ENCODE results near the gene KRTAP5-2.
"Not testable (repeated sequence)": the region's sequence is repeated elsewhere in the genome, so short reads cannot be mapped to it uniquely, and the experiment has no call there.

Gene KRTAP5-2

DNA sequence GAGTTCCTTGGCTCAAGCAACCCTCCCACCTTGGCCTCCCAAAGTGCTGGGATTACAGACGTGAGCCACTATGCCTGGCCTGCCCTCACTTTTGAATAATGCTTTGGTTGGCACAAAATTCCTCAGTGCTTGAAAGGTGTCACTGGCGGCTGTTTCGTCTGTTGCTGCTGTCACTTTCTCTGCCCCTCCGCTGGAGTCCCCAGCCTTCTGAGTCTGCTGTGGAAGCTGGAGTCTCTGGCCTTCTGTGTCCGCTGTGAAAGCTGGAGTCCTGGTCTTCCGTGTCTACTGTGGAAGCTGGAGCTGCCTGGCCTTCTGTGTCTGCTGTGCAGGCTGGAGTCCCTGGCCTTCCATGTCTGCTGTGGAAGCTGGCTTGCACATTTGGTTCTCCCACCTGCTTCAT, 8.1 kb downstream of the KRTAP5-2 start:
- DNase-seq (ENCODE audit: low spot score), result no peak

DNA sequence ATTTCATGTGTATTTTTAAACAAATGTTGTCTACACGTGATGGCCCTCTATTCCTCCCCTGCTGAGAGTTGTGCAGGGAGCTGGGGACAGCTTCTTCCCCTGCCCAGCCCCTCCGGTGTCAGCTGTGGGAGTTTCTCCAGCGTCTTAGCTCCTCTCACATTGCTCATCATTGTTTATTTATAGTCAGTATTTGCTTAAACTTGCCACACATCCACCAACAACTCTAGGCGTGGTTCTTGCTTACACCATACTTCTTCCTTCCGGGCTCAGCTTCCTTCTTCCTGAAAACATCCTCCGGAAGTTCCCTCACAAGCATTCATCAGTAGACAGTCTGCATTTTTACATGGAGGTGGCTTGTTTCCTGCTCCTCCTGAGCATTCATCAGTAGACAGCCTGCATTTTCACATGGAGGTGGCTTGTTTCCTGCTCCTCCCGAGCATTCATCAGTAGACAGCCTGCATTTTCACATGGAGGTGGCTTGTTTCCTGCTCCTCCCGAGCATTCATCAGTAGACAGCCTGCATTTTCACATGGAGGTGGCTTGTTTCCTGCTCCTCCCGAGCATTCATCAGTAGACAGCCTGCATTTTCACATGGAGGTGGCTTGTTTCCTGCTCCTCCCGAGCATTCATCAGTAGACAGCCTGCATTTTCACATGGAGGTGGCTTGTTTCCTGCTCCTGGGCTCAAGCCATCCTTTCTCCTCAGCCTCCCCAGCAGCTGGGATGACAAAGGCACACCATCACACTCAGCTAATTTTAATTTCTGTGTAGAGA, 8.7 kb downstream of the KRTAP5-2 start:
- not testable (repeated sequence) for DNase-seq (ENCODE audit: low spot score)

DNA sequence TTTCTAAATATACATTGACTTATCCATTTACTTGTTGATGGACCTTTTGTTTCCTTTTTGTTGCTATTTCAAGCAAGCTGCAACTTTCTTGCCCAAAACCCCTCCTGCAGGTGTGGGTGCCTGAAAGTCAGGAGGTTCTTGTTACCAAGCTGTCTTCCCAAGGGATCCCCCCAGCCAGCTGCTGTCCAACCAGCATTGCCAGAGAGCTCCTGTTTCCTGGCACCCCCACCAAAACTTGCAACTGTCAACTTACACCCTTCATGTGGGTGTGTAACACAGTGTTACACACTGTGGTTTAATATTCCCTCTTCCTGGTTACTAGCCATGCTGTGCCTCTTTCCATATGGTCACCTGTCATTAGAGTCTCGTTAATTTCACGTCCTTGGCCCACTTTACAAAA, 11.4 kb downstream of the KRTAP5-2 start:
- DNase-seq (ENCODE audit: low spot score), result no peak

DNA sequence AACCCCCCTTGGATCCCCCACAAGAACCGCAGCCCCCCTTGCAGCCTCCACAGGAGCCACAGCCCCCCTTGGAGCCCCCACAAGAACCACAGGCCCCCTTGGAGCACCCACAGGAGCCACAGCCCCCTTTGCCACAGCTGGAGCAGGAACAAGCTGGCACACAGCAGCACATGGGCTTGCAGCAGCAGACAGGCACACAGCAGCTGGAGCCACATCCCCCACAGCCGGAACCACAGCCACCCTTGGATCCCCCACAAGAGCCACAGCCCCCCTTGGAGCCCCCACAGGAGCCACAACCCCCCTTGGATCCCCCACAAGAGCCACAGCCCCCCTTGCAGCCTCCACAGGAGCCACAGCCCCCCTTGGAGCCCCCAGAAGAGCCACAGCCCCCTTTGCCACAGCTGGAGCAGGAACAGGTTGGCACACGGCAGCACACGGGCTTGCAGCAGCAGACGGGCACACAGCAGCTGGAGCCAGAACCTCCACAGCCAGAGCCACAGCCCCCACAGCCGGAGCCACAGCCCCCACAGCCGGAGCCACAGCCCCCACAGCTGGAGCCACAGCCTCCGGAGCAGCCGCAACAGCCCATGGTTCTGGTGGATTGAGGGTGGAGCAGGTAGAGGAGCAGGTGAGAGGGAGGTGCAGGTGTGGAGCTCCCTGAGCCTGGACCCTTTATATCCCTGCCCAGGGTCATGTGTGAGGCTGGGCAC, 13.3 kb downstream of the KRTAP5-2 start, which contains the start of gene KRTAP5-1:
TSS of gene KRTAP5-1 (minus strand) at position 623 of the 710 bp plus-strand sequence. CDS start at position 589, 34 bp downstream.
- DNase-seq (ENCODE audit: low spot score), result not testable (repeated sequence)

DNA sequence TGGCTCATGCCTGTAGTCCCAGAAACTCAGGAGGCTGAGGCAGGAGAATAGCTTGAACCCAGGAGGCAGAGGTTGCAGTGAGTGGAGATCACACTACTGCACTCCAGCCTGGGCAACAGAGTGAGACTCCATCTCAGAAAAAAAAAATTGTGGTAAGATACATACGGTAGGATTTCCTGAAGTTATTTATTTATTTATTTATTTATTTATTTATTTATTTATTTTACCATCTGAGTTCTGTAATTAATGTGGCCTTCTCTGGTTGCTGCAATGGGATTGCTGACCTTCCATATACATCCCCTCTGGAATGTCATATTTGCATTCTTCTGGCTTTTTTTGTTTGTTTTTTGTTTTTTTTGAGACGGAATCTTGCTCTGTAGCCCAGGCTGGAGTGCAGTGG, 15.2 kb downstream of the KRTAP5-2 start:
- DNase-seq (ENCODE audit: low spot score), result not testable (repeated sequence)

DNA sequence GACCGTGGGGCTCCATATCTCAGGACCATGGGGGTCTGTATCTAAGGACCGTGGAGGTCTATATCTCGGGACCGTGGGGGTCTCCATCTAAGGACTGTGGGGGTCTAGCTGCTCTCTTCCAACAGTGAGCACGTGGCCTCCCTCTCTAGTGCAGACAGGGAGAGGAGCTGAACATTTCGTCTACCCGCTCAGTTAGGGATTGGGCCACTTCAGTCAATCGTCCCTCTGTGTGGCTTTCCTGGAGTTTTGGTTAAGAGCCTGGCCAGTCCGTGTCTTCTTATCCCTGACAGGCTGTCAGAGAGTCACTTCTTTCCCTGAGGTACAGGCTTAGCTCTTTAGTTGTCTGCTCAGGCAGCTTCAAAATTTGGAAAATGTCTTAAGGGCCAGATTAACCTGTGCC, 16.1 kb downstream of the KRTAP5-2 start:
- no peak for DNase-seq (ENCODE audit: low spot score)

DNA sequence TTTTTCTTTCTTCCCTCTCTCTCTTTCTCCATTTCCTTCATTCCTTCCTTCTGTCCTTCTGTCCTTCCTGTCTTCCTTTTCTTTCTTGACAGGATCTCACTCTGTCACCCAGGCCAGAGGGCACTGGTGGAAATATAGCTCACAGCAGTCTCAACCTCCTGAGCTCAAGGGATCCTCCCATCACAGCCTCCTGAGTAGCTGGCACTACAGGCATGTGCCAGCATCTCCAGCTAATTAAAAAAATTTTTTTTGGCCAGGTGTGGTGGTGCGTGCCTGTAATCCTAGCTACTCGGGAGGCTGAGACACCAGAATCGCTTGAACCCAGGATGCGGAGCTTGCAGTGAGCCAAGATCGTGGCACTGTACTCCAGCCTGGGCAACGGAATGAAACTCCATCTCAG, 21.3 kb downstream of the KRTAP5-2 start:
- DNase-seq (ENCODE audit: low spot score), result no peak

DNA sequence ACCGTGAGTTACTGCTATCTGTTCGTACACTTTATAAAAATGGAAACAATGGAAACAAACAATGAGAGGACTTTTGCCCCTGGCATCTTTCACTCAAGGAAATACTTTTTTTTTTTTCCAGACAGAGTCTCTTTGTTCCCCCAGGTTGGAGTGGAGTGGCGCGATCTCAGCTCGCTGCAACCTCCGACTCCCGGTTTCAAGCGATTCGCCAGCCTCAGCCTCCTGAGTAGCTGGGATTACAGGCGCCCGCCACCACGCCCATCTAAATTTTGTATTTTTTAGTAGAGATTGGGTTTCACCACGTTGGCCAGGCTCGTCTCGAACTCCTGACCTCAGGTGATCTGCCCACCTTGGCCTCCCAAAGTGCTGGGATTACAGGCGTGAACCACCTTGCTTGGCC, 22.3 kb downstream of the KRTAP5-2 start:
- DNase-seq (ENCODE audit: low spot score), result not testable (repeated sequence)

DNA sequence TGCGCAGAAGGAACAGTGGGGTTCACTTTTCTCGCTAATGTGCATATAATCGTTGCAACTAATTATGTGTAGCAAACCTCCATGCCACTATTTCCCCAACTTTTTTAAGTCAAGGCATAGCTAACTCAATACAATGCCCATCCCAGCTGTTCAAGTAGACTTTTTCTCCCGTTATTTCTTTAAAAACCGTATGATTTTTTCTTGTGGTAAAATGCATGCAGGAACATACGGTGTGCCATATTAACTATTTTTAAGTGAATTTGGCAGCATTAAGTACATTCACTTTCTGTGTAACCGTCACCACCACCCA, 23.2 kb downstream of the KRTAP5-2 start:
- no peak for DNase-seq (ENCODE audit: low spot score)

DNA sequence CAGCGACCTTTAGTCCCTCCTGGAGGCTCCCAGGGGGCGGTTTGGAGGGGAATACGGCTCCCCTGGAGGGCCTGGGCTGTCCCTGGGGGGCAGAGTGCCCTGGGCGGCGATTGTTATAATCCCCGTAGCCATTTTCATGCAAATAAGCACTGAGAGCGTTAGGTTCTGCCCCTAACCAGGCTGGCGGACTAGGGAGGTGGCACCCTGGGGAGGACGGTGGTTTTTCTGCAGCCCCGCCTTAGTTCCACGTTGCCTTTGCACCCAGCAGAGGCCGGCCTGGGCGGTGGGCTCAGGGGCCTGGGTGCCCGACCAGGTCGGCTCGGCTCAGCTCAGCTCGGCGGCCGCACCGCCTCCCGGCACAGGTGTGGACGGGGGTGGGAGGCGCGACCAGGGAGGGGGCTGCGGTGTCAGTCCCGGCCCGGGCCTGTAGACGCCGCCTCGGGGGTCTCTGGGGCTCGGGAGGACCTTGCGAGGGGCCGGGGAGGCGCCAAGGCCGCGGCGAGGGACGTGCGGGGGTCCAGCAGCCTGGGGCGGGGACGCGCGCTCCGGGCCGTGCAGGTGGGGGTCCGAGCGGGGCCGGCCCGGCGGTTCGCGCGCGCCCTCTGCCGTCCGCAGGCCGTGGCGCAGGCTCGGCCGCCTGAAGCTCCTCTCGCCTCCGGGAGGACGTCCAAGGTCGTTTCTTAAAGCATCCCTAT, 23.7 kb downstream of the KRTAP5-2 start:
- peak; percentile 51 for DNase-seq (ENCODE audit: low spot score)

DNA sequence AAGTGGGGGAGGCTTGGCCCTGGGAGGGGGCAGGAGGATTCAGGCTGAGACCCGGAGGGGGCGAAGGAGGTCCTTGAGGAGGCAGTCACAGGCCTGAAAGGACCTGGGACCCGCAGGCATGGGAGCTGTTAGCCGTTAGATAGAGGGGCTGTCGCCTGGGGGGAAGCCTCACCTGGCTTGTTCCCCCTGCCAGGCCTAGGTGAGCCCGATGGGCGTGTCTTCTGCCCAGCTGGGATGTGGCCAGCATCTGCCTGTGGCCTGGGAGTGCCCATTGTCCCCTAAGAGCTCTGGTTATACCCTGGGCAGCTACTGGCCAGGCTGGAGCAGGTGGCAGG, 24.2 kb downstream of the KRTAP5-2 start:
- no peak for DNase-seq (ENCODE audit: low spot score)

DNA sequence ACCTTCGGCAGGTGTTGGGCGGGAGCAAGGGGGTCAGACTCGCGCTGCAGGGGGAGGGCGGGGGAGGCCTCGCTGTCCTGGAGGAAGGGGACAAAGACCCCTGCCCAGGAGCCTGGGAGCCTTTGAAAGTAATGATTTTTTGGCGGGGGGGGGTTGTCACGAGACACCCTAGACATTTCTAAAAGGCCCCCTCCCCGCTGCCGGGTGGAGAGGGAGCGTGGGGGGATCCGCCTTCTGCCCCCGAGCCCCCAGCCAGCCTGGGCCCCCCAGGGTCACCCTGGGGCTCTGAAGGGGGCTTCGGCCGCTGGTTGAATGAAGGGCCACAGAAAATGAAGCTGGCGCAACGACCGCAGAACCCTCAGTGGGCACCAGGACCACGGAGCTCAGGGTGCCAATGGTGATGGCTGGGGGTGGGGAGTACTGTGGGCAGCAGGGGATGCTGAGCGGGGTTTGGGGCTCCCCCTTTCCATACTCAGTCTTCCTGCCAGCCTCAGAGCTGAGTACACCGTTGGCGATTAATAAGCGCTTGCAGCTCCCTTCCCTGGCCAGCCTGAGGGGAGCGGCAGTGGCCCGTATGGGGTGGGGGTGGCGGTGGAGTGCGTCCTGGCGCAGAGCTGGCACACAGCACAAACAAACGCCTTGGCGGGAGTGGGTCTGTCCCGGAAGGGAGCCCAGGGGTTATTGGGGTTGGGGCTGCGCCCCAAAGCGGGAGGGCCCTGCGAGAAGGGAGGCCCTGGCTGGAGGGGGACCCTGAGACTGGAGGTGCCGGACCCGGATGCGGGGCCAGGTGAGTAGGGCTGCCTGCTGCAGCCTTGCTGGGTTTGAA, 24.8 kb downstream of the KRTAP5-2 start:
- no peak for DNase-seq (ENCODE audit: low spot score)

DNA sequence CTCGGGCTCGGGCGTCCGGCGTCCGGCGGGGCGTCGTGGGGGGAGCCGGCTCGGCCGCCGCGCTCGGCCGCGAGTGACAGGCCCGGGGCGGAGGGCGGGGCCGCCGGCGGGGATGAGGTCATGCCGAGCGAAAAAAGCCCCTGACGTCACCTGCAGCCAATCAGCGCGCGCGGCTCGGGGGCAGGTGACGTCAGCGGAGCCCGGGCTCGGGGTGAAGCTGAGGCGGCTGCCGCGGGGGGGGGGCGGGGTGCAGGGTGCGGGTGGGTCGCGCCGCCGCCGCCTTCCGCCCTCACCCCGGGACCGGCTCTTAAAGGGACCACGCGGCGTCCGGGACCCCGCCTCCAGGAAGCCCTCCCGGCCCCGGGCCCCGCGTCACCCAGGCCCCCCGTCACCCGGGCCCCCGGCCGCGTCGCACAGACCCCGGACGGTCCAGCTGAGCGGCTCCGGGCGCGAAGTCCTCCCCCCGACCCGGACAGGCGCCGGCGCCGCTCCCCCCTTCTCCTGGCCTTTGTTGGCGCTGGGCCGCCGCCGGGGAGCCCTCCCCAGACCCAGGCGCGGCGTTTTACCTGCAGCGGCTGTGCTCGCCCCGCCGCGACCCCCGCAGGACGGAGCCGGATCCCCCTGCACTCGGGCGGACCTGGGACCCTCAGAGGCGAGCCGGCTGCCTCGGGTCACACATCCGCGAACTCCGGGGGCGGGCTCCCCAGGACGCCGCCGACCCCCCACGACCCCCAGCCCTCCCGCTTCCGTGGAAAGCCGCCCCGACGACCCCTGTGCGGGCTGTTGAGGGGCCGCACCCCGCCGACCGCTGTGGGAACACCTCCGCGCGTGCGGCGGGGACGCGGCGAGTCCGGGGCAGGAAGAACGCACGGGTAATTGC, 25.7 kb downstream of the KRTAP5-2 start, which contains the start of gene DUSP8:
TSS of gene DUSP8 (minus strand) at position 75 of the 880 bp plus-strand sequence. CDS start 6,445 bp downstream, outside the sequence.
- DNase-seq (ENCODE audit: low spot score), result peak; percentile 89

DNA sequence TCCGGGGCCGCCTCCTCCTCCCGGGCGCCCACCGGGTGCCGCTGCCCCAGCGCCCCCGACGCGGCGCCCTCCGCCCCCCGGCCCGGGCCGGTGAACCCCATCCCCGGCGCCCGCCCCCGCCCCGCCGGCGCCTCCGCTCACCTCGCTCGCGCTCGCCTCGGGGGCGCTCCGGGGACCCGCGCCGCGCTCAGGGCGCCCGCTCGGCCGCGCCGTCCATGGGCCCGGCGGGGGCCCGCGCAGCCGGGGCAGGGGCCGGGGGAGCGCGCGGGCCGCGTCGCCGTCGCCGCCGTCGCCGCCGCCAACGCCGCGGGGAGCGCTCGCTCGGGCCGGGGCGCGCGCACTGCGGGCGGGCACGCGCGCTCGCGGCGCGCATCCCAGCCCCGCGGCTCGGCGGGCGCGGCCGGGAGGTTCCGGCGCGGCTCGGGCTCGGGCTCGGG, 26.3 kb downstream of the KRTAP5-2 start:
- no peak for DNase-seq (ENCODE audit: low spot score)

DNA sequence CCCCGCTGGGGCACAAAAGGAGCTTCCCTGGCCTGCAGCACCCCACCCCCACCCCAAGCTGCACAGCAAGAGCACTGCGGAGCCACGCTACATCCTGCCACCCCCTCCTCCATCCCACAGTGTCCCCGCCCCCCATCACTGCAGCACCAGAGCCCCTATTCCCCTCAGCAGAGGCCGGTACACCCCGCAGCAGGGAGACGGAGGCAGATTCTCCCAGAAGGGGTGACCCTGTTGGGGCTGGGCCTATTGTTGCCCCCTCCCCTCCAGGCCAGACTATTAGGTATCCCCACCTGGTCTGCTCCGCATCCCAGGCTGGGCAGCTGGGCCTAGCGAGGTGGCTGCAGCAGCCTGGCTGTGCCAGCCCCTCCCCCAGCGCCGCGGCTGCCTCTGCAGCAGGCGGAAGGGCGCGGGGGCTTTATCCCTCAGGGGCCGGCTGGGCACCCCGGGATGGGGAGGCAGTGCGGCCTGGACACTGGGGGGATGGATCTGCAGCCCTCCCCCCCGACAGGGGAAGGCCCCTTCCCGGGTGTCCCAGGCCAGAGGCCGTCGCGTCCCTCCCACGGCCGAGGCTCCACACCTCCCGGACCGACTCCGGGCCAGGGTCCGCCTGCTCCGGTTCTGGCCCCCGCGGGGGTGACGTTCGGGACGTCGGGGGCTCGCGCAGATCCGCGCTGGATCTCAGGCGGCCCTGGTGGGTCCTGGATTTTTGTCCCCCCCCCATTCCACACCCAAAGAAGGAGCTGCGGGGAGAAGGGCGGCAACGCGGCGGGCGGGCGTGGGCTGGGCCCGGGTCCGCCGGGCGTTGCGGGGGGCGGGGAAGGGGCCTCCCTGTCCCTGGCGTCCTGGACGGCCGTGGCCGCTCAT, 27.0 kb downstream of the KRTAP5-2 start:
- no peak for DNase-seq (ENCODE audit: low spot score)

DNA sequence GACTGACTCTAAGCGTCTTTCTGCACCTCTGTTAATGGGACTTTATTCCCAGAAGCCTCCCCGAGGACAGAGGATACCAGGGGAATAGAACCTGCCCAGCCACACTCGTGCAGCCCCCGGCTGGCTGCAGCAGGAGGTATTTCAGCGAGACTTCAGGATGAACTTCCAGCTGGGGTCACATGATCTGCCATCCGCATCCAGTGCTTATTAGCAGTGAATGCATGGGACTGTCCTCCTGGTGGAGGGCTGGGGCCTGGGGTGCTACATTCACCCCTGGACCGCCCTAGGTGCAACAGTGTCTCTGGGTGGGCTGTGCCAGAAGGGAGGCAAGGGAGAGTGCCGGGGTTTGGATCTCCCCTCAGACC, 27.6 kb downstream of the KRTAP5-2 start:
- no peak for DNase-seq (ENCODE audit: low spot score)

DNA sequence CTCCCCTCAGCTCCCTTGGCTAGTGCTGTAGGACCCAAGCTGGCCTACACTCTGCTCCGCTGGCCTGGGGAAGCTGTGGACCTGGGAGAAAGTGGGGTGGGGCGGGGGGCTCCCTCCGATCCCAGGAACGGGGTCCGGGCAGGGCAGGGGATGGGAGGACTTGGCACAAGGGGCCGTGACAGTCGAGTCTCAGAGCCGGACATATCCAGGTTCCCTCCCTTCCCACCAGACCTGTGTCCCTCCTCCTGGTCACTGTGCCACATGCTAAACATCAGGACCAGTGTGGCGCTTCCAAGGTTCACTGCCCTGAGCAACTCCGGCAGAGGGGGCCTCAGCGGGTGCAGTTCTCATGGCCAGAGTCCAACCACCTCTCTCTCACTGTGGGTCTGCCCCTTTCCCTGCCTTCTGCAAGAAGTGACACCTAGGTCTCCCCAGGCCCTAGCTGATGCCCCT, 28.1 kb downstream of the KRTAP5-2 start:
- DNase-seq (ENCODE audit: low spot score), result no peak

DNA sequence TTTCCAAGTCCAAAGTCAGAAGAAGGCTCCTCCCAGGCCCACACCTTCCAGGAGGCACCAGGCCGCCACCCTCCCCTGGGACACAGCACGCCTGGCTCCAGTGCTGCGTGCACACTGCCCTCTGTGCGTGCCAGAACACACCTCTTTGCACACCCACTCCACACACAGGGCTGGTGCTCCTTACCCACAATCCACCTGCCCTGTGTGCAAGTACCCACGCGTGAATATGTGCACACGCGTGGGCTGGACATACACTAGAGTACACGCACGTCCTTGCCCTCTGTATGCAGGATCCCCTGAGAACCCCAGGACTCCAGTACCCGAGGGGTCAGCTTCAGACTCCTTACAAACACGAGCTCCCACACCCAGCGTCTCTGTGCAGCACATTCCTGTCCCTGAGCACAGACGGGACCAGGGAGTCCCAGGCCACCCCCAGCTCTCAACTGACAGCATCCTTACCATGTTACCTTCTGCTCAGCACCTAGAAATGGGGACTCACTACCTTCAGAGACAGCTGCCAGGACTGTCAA, 28.8 kb downstream of the KRTAP5-2 start:
- DNase-seq (ENCODE audit: low spot score), result no peak

DNA sequence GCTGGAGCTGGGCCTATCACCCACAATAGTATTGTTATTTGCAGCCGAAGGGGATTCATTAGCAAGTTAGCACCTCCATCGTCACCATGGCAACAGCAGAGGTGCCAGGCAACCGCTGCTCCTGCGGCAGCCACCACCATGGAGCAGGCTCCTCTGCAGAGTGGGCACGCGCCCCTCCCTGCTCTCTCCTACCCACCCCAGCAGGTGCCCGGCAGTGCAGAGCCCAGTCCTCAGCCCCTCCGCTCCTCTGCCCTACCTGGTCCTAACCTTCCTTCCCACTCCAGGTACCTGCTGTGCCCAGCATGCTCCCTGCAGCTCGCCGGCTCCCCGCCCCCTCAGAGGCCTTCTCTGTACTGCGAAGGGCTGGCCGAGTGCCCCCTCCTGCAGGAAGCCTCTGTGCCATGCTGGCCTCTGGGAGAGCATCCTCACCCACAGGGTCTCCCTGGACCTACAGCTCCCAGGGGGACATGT, 29.6 kb downstream of the KRTAP5-2 start:
- DNase-seq (ENCODE audit: low spot score), result no peak

DNA sequence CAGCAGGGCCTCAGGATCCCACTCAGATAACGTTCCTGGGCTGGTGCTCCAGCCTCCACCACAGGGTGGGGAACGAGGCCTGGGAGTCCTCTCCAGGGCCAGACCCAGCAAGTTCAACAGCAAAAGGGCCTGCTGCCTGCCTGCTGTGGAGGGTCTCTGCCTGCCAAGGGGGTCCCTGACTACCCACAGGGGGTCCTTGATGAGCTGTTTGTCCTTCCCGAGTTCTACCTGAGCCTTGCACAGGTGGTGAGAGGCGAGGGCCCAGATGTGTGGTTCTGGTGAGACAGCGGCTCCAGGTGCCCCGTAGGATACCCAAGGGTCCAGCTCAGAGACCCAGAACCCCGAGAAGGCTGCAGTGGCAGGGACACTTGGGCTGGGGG, 30.4 kb downstream of the KRTAP5-2 start:
- DNase-seq (ENCODE audit: low spot score), result no peak
